ENCODE data around the gene MYLIP. TPM values are rescaled to one million over a fixed set of nuclear protein-coding genes. Genes with fewer than 3 reads are reported as not detected.

The MYLIP gene
- polyA plus RNA-seq, 3 donors, result 19.9 to 84.0 (median 28.0) TPM

DNA sequence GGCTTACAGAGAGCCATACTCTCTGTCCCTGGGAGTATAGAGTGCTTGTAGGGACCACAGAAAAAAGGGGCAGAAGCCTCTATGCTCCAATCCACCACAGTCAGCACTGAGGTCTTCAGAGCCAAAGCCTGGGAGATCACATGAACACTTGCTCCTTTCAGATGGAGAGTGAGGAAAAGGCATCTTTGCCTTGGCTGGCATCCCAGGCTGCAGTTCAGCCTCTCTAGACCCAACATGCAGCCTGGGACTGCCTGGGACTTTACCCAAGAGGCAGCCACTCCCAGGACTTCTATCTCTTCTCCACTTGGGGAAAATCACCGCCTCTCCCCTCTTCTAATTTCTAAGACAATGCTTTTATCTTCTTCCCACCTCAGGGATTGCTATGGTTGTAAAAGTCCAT, 46.5 kb upstream of the MYLIP start:
- TF ChIP-seq, protein P1, sequence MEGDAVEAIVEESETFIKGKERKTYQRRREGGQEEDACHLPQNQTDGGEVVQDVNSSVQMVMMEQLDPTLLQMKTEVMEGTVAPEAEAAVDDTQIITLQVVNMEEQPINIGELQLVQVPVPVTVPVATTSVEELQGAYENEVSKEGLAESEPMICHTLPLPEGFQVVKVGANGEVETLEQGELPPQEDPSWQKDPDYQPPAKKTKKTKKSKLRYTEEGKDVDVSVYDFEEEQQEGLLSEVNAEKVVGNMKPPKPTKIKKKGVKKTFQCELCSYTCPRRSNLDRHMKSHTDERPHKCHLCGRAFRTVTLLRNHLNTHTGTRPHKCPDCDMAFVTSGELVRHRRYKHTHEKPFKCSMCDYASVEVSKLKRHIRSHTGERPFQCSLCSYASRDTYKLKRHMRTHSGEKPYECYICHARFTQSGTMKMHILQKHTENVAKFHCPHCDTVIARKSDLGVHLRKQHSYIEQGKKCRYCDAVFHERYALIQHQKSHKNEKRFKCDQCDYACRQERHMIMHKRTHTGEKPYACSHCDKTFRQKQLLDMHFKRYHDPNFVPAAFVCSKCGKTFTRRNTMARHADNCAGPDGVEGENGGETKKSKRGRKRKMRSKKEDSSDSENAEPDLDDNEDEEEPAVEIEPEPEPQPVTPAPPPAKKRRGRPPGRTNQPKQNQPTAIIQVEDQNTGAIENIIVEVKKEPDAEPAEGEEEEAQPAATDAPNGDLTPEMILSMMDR (IDR thresholded peaks at IDR 0.05), result no peak
- Mint-ChIP-seq H3K27me3 (ENCODE audit: low read depth in 3 of 3) (peaks cover 0 to 2% (median 0%) of the 10 kb centered on the region in 3 donors), H3K9me3 (peaks cover 0 to 4% (median 0%) of the 10 kb centered on the region in 7 donors), H3K36me3 (no peaks in the 10 kb centered on the region), H3K4me3 (no peak overlapping the region), H3K27ac (no peak overlapping the region), H3K4me1 (peaks cover 19% of the 10 kb centered on the region)
- H3K27ac ChIP-seq (ENCODE audit: low read depth in 1 of 2, low read length in 2 of 2), result no peak overlapping the region
- no peaks in the 10 kb centered on the region for H4K20me1 ChIP-seq (ENCODE audit: insufficient read depth, low read length)
- no peaks in the 10 kb centered on the region for H3K79me2 ChIP-seq (ENCODE audit: insufficient read depth, low read length)
- 100% methylated on average over 1 of the region's 1 CpG for WGBS (ENCODE audit: insufficient coverage)
- intact Hi-C loops (cut with micrococcal nuclease), result no loop called here
- no peaks in the 10 kb centered on the region for H3K27me3 ChIP-seq (ENCODE audit: control insufficient read depth in 2 of 2, insufficient read depth in 2 of 2, low read length in 2 of 2)
- no peaks in the 10 kb centered on the region for H3K36me3 ChIP-seq (replicated peaks in 1 of 2; ENCODE audit: control insufficient read depth in 1 of 2, insufficient read depth in 2 of 2, low read length in 2 of 2)
- DNase-seq, result no peak
- no peak overlapping the region for H2AFZ ChIP-seq (ENCODE audit: insufficient read depth, low read depth, low read length, poor library complexity, severe bottlenecking)
- H3K4me2 ChIP-seq (replicated peaks; ENCODE audit: extremely low read depth, low read length, poor library complexity, severe bottlenecking), result no peak overlapping the region
- H3K9ac ChIP-seq (ENCODE audit: insufficient read depth, low read length, poor library complexity, severe bottlenecking), result no peak overlapping the region
- H3K4me1 ChIP-seq (ENCODE audit: control insufficient read depth in 1 of 2, insufficient read depth in 2 of 2, low read length in 2 of 2), result peaks cover 6% of the 10 kb centered on the region in 2 donors
- H3K4me3 ChIP-seq (replicated peaks in 1 of 3; ENCODE audit: low read depth in 2 of 3, low read length in 3 of 3), result no peak overlapping the region
- no peaks in the 10 kb centered on the region for H3K9me3 ChIP-seq (replicated peaks in 1 of 2; ENCODE audit: control insufficient read depth in 1 of 2, insufficient read depth in 1 of 2, low read length in 2 of 2)

DNA sequence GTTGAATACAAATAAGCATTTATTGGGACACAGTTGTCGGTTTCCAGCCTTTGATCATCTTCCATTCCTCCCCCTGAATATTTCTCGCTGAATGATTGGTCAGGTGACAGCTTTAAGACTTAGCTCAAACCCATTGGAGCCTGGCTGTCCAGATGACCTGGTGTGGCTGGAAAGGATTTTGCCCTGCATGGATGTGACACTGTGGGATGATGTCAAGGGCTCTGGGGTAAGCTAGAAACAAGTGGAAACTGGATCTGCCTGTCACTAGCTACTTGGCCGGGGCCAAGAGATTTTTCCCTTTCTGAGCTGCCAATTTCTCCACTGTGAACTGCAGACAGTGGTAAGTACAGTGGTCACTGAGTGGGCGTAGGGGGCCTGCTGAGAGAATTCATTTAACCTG, 41.9 kb upstream of the MYLIP start:
- Histone ChIP-seq H2AFZ (ENCODE audit: insufficient read depth, low read depth, low read length, poor library complexity, severe bottlenecking) (no peak overlapping the region), H3K9ac (ENCODE audit: insufficient read depth, low read length, poor library complexity, severe bottlenecking) (no peak overlapping the region), H3K27ac (ENCODE audit: low read depth in 1 of 2, low read length in 2 of 2) (no peak overlapping the region), H3K79me2 (ENCODE audit: insufficient read depth, low read length) (no peaks in the 10 kb centered on the region), H3K4me1 (ENCODE audit: control insufficient read depth in 1 of 2, insufficient read depth in 2 of 2, low read length in 2 of 2) (peaks cover 8 to 14% of the 10 kb centered on the region in 2 donors), H3K4me2 (replicated peaks; ENCODE audit: extremely low read depth, low read length, poor library complexity, severe bottlenecking) (no peak overlapping the region), H3K9me3 (replicated peaks in 1 of 2; ENCODE audit: control insufficient read depth in 1 of 2, insufficient read depth in 1 of 2, low read length in 2 of 2) (no peaks in the 10 kb centered on the region), H3K36me3 (replicated peaks in 1 of 2; ENCODE audit: control insufficient read depth in 1 of 2, insufficient read depth in 2 of 2, low read length in 2 of 2) (no peaks in the 10 kb centered on the region), H3K4me3 (replicated peaks in 1 of 3; ENCODE audit: low read depth in 2 of 3, low read length in 3 of 3) (no peak overlapping the region), H3K27me3 (ENCODE audit: control insufficient read depth in 2 of 2, insufficient read depth in 2 of 2, low read length in 2 of 2) (no peaks in the 10 kb centered on the region), H4K20me1 (ENCODE audit: insufficient read depth, low read length) (no peaks in the 10 kb centered on the region)
- no peak overlapping the region for H3K4me3 Mint-ChIP-seq
- peaks cover 0 to 2% (median 0%) of the 10 kb centered on the region in 3 donors for H3K27me3 Mint-ChIP-seq (ENCODE audit: low read depth in 3 of 3)
- intact Hi-C loops (cut with micrococcal nuclease), result no loop called here
- H3K36me3 Mint-ChIP-seq, result no peaks in the 10 kb centered on the region
- WGBS (ENCODE audit: insufficient coverage), result 100% methylated on average over 2 of the region's 4 CpGs
- no peak overlapping the region for H3K27ac Mint-ChIP-seq
- no peak for DNase-seq
- H3K9me3 Mint-ChIP-seq, result peaks cover 0 to 3% (median 1%) of the 10 kb centered on the region in 7 donors
- peaks cover 19% of the 10 kb centered on the region for H3K4me1 Mint-ChIP-seq
- TF ChIP-seq, protein P1 (IDR thresholded peaks at IDR 0.05), result no peak
